GM21390 (cell line): Measurements from ENCODE around the gene ERVFRD-1.

ENCODE experiments used
- ATAC-seq: cut with Tn5 transposase; IDR thresholded peaks from one replicate; pipeline ENCODE4 v1.9.1; 2021; ENCODE audit not compliant: unreplicated experiment

The ERVFRD-1 gene

GRCh38 chr6:11055127-11055627, 56.3 kb downstream of the ERVFRD-1 start:
- no peak for ATAC-seq

GRCh38 chr6:11054722-11055121, 56.8 kb downstream of the ERVFRD-1 start:
- no peak for ATAC-seq

GRCh38 chr6:11053307-11053706, 58.2 kb downstream of the ERVFRD-1 start:
- no peak for ATAC-seq
